DOHH2 (cell line): Measurements from ENCODE around the gene TCERG1L.

ENCODE experiments used
- H3F3A ChIP-seq: fragments of 200-600 bp; sonication (generic), shearing (Covaris generic); 2 replicates; pipeline ENCODE4 v1.6.0; 2016; ENCODE audit warnings: antibody characterized with exemption, mild to moderate bottlenecking; ENCODE audit not compliant: control insufficient read depth, insufficient read depth
- H3K27ac ChIP-seq: fragments of 200-600 bp; sonication (generic); 2 replicates; pipeline ENCODE4 v1.5.1; 2014; ENCODE audit warnings: low read depth, mild to moderate bottlenecking, low read length, moderate library complexity
- H3K27me3 ChIP-seq: fragments of 200-600 bp; sonication (generic); 2 replicates; pipeline ENCODE4 v1.6.1; 2014; ENCODE audit warnings: mild to moderate bottlenecking, low read length, mixed read lengths; ENCODE audit not compliant: control insufficient read depth
- H3K36me3 ChIP-seq: fragments of 200-600 bp; sonication (generic); 2 replicates; pipeline ENCODE4 v1.6.1; 2014; ENCODE audit warnings: mild to moderate bottlenecking, low read length, moderate library complexity, mixed read lengths; ENCODE audit not compliant: control insufficient read depth
- H3K4me1 ChIP-seq: fragments of 200-600 bp; sonication (generic); 2 replicates; pipeline ENCODE4 v1.6.1; 2014; ENCODE audit warnings: mild to moderate bottlenecking, low read length, mixed read lengths; ENCODE audit not compliant: control insufficient read depth
- H3K4me2 ChIP-seq: fragments of 200-600 bp; sonication (generic); 2 replicates; pipeline ENCODE4 v1.6.0; 2014; ENCODE audit warnings: mild to moderate bottlenecking, low read length, moderate library complexity
- H3K4me3 ChIP-seq: fragments of 200-600 bp; sonication (generic); 2 replicates; pipeline ENCODE4 v1.5.1; 2014; ENCODE audit warnings: mild to moderate bottlenecking, low read length, mixed read lengths
- H3K79me2 ChIP-seq: fragments of 200-600 bp; sonication (generic); 2 replicates; pipeline ENCODE4 v1.6.1; 2014; ENCODE audit warnings: mild to moderate bottlenecking, low read length, mixed read lengths; ENCODE audit not compliant: control insufficient read depth
- H3K9me2 ChIP-seq: fragments of 200-600 bp; sonication (generic); replicated peaks from 2 replicates; pipeline ENCODE4 v1.6.1; 2014; ENCODE audit warnings: mild to moderate bottlenecking, low read length, mixed read lengths; ENCODE audit not compliant: control insufficient read depth
- H3K9me3 ChIP-seq: fragments of 200-600 bp; sonication (generic); 2 replicates; pipeline ENCODE4 v1.6.1; 2014; ENCODE audit warnings: antibody characterized with exemption, low read length, mixed read lengths; ENCODE audit not compliant: control insufficient read depth, insufficient read depth
- H4K20me1 ChIP-seq: fragments of 200-600 bp; sonication (generic); 2 replicates; pipeline ENCODE4 v1.6.0; 2014; ENCODE audit warnings: low read depth, mild to moderate bottlenecking, antibody characterized with exemption, low read length, moderate library complexity; ENCODE audit not compliant: control insufficient read depth, insufficient read depth
- CTCF ChIP-seq: fragments of 200-600 bp; sonication (generic); IDR thresholded peaks from one replicate; pipeline ENCODE4 v1.5.1; 2014; ENCODE audit warnings: antibody characterized with exemption, mild to moderate bottlenecking, low read depth, low read length; ENCODE audit not compliant: poor library complexity, severe bottlenecking
- EZH2phosphoT487 ChIP-seq: fragments of 200-600 bp; sonication (generic); IDR thresholded peaks from 2 replicates; pipeline ENCODE4 v1.6.1; 2017; ENCODE audit warnings: borderline replicate concordance, mild to moderate bottlenecking, antibody characterized with exemption, low read length, moderate library complexity, mixed read lengths

TCERG1L gene

GRCh38 chr10:131073469-131074035, 238.0 kb downstream of the TCERG1L start:
- Histone ChIP-seq H4K20me1 (no peaks in the 10 kb centered on the region), H3K4me2 (no peak overlapping the region), H3K36me3 (no peaks in the 10 kb centered on the region), H3K4me3 (no peak overlapping the region), H3K9me3 (peaks cover 8% of the 10 kb centered on the region; the same call in 1 of the 2 replicates), H3K27ac (no peak overlapping the region), H3K9me2 (no peaks in the 10 kb centered on the region), H3K4me1 (no peaks in the 10 kb centered on the region), H3K79me2 (no peaks in the 10 kb centered on the region), H3K27me3 (no peaks in the 10 kb centered on the region), H3F3A (no peaks in the 10 kb centered on the region)
- TF ChIP-seq EZH2phosphoT487 (no peak), CTCF (no peak)

- H3K36me3 ChIP-seq, result no peaks in the 10 kb centered on the region
- H3K4me1 ChIP-seq, result no peaks in the 10 kb centered on the region
- no peak overlapping the region for H3K4me2 ChIP-seq
- H3K27me3 ChIP-seq, result no peaks in the 10 kb centered on the region
- H3K27ac ChIP-seq, result no peak overlapping the region
- no peaks in the 10 kb centered on the region for H3K79me2 ChIP-seq
- no peaks in the 10 kb centered on the region for H4K20me1 ChIP-seq
- no peak overlapping the region for H3K4me3 ChIP-seq
- peaks cover 8% of the 10 kb centered on the region; the same call in 1 of the 2 replicates for H3K9me3 ChIP-seq
- no peaks in the 10 kb centered on the region for H3K9me2 ChIP-seq
- no peak for TF ChIP-seq CTCF
- no peaks in the 10 kb centered on the region for H3F3A ChIP-seq
Measured at GRCh38 chr10:131072651-131073468, 238.7 kb downstream of the TCERG1L start.

GRCh38 chr10:131071721-131072120, 239.8 kb downstream of the TCERG1L start:
- Histone ChIP-seq H3K9me3 (peaks cover 8% of the 10 kb centered on the region; the same call in 1 of the 2 replicates), H3K4me2 (no peak overlapping the region), H3K4me1 (no peaks in the 10 kb centered on the region)

More at GRCh38 chr10:131071721-131072120, 239.8 kb downstream of the TCERG1L start:
- no peaks in the 10 kb centered on the region for H3K27me3 ChIP-seq
- no peak overlapping the region for H3K4me3 ChIP-seq
- TF ChIP-seq CTCF (no peak), EZH2phosphoT487 (no peak)
- H3K27ac ChIP-seq, result no peak overlapping the region
- no peaks in the 10 kb centered on the region for H3K79me2 ChIP-seq
- no peaks in the 10 kb centered on the region for H3K9me2 ChIP-seq
- no peaks in the 10 kb centered on the region for H3F3A ChIP-seq
- H3K36me3 ChIP-seq, result no peaks in the 10 kb centered on the region
- H4K20me1 ChIP-seq, result no peaks in the 10 kb centered on the region
